HS-5 (cell line): Measurements from ENCODE around the gene SLC16A5.
"Not testable (repeated sequence)": the region's sequence is repeated elsewhere in the genome, so short reads cannot be mapped to it uniquely, and the experiment has no call there.

Experiments
- DNase-seq: peaks from one replicate; pipeline ENCODE4 v3.0.0-alpha.2; 2012; ENCODE audit warnings: low read depth

SLC16A5 gene

GRCh38 chr17:75133607-75134347 is 46.0 kb downstream of the SLC16A5 start:
- not testable (repeated sequence) for DNase-seq

GRCh38 chr17:75135452-75135851 is 47.7 kb downstream of the SLC16A5 start:
- no peak for DNase-seq

- no peak for DNase-seq
These were observed 48.2 kb downstream of the SLC16A5 start for GRCh38 chr17:75135946-75136345.

- not testable (repeated sequence) for DNase-seq
These were observed 50.0 kb downstream of the SLC16A5 start for GRCh38 chr17:75137762-75138161.

GRCh38 chr17:75138519-75138918 is 50.8 kb downstream of the SLC16A5 start:
- no peak for DNase-seq

GRCh38 chr17:75142236-75142971 is 54.6 kb downstream of the SLC16A5 start:
- DNase-seq = no peak

- no peak for DNase-seq
These were observed 57.2 kb downstream of the SLC16A5 start for GRCh38 chr17:75144816-75145512.

- no peak for DNase-seq
These were observed 58.8 kb downstream of the SLC16A5 start for GRCh38 chr17:75146592-75146991.

DNA sequence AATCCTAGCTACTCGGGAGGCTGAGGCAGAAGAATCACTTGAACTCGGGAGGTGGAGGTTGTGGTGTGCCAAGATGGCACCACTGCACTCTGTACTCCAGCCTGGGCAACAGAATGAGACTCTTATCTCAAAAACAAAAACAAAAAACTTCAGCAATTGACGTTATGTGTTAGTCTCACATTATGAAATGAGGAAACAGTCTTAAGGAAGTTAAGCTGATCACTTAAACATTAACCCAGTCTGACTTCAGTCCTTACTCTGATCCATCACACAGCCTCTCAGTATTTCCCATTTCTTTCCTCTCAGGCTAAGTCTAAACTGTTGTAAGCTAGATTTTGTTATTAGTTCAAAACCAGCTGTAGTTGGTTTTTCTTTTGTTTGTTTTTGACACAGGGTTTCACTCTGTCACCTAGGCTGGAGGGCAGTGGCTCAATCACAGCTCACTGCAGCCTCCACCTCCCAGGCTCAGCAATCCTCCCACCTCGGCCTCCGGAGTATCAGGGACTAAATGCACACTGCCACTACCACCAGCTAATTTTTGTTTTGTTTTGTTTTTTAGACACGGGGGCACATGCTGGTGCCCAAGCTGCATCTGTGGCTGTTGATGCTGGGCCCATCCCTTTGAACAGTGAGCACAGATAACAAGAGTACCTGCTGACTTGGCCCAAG is 60.3 kb downstream of the SLC16A5 start:
- DNase-seq = no peak

GRCh38 chr17:75151930-75152329 is 64.2 kb downstream of the SLC16A5 start:
- DNase-seq = no peak

- no peak for DNase-seq
These were observed 64.8 kb downstream of the SLC16A5 start for GRCh38 chr17:75152523-75152921.

DNA sequence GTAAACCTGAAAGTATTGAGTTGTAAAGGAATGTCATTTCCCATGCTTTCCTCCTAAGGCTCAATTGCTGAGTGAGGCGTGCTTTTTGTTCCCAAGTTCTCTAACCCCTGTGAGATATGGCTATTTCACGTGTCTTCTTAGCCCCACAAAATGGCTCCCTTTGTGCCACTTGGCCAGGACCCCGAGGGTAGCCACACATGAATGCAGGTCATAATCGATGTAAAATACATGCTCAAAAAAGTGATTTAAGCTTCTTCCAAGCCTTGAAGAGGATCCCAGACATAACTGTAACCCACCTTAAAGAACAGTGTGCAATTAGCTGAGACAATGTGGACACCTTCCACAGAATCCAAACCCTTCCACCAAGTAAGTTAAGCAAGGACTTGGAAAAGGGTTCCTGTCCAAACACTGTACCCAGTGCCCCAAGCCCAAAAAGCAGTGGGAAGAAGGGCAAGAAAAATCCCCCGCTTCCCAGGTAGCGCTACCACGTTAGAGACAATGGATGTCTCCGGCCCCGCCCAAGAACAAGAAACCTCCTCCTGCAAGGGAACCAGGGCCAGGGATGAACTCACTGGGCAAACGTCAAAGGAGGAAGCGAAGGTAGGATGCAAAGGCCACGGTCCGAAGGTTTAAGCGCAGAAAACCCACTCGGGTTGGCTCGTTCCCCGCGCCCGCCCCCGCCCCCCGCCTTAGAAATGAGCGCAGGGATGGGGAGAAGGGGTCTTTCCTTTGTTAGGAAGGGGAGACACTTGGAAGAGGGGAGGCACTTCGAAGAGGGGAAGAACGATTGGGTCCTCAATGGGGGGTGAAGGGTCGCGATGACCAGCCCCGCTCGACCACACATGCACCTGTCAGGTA is 65.4 kb downstream of the SLC16A5 start:
- DNase-seq = no peak

GRCh38 chr17:75153780-75154194 is 66.0 kb downstream of the SLC16A5 start:
- no peak for DNase-seq

DNA sequence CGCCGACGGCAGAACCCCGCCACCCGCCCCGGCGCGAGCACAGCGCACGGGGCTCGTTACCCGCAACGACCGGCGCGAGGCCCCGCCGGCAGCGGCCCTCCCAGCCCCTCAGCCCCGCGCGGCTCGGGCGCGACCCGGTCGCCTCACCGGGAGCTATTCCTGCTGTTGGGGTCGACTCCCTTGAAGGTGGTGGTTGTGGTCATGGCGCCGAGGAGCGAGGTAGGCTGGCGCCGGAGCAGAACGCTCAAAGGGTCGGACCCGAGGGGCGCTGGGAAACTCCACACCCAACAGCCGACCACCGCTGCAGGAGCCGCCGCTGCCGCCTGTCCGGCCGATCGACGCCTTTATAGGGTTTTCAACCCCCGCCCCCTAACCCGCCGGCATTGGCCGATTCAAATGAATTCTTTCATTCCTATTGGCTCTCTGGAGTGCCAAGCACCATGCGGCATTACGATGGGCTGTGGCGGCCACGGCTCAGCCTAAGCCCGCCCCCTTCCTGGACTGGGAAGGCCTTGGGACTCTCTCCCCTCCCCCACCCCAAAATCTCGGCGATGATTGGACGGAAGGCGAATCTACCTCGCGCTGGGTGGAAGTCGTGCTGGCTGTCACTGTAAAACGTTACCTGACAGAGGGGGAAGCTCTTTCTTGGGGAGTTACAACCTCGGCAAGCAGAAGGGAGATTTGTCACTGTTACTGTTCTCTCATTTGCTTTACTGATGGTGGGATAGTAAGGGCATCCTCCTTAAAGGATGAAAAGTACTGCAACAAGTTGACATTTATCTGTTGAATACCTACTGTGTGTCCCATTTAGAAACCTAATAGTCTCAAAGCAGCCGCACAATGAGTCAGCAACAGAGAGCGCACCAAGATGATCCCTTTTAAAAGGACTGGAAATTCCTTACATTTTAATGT is 66.7 kb downstream of the SLC16A5 start, which contains the start of gene JPT1:
Gene JPT1 (minus strand): TSS at position 318 of the 912 bp plus-strand sequence. CDS start 115 bp downstream, at position 203.
- DNase-seq = peak; percentile 94

- no peak for DNase-seq
These were observed 67.4 kb downstream of the SLC16A5 start for GRCh38 chr17:75155191-75155601.
